HG03520 (cell line): ENCODE measurements around the gene FNDC10.
"Not testable (repeated sequence)": the region's sequence is repeated elsewhere in the genome, so short reads cannot be mapped to it uniquely, and the experiment has no call there.

Experiments
- ATAC-seq: cut with Tn5 transposase; IDR thresholded peaks from one replicate; pipeline ENCODE4 v1.9.1; 2021; ENCODE audit warnings: mild to moderate bottlenecking, moderate library complexity; ENCODE audit not compliant: unreplicated experiment

The FNDC10 gene

DNA sequence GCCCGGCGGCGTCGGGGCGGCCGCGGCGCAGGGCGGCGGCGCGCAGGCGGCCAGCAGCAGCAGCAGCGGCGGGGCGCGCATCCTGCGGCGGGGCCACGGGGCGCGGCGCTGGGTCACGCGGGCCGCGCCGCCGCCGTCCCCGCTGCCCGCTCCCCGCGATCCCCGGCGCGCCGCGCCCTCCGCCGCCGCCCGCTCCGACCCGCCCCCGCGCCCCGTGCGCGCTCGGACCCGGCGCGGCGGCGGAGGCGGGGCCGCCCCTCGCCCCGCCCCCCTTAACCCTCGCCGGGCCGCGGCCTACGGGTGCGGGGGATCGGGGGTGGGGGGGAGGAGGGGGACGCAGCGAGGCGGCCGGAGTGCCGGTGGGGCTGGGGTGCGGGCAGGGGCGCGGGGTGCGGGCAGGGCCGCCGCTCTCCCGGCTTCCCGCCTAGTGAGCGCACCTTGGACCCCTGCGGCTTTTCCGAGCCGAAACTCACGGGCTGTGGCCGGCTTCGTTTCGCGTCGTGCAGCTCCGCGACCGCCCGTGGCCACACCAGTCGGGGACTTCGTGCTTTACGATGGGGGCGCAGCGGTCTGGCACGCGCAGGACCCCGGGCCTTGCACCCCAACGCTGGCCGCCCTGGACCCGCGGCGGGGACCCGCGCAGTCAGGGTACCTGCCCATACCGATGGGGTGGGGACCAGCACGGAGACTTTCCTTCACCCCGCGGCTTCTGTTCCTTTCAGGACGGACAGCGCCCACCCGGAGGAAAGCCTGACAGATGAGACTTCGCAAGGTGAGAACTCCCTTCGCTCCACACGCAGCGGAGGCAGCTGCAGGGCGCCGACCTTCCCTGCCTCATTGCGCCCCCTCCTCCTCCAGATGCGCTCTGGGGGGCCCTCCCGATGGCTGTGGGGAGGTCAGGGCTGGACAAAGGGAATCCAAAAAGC, at the start of gene FNDC10:
Gene FNDC10, minus strand, starts transcription at position 201 of the 926 bp plus-strand sequence. Its CDS starts 120 bp downstream, at position 81.
- ATAC-seq = no peak

DNA sequence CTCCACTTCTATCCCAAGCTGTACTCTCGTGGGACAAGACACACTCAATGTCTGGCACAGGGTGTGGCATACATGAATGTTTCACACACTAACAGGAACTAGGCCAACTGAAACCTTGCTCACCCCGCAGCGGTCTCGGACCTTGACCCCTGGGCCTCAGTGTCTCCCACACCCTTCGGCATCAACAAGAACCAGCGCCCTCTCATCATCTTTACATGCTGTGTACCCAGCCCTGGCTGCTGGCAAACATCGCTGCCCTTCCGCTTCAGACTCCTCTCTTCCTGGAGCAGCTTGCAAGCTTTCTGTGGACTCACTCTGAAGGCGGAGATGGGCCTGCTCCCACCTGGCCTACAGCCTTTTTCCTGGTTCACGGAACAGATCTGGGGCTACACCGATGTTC, 48.3 kb upstream of the FNDC10 start:
- not testable (repeated sequence) for ATAC-seq

DNA sequence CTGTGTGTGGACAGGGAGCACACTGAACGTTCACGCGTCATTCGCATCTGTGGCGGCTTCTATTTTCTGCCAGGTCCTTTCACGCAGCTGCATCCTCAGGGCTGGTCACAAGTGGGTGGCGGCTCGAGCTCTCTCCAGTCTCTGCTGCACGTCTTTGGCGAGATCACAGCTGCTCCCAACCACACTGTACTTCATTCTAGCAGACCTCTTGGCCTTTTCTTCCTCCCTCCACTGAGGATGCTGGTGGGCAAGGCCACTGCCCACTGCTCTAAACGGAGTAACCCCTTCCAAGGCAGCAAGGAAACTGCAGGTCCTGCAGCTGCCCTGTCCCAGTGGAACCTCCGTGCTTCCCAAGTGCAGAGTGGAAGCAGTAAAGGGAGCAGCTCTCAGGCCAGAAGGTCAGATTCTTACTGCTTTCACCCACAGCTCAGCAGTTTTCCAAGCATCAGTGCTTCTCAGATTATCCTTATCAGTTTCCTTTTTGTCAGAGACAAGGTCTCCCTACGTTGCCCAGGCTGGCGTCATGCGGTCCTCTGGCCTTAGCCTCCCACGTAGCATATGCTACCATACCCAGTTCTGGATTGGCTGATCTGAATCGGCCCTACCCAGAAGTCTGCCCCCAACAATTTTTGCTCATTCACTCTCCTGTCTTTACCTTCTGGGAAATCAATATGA, 47.8 kb upstream of the FNDC10 start:
- ATAC-seq = not testable (repeated sequence)

DNA sequence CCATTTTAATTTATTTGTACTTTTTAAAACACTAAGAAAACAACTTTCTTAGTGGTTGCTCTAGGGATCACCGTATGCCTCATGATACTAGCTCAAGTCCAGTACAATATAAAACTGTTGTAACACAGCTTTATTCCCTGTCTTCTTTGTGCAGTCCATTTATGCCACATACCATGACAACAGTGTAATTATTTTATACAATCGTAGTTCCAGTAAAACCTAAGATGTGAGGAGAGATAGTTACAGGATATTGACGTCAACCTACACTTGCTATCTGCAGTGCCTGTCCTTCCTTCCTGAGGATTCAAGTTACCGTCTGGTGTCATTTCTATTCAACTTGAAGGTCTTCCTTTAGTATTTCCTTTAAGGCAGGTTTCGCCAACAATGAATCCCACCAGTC, 46.4 kb upstream of the FNDC10 start:
- not testable (repeated sequence) for ATAC-seq

DNA sequence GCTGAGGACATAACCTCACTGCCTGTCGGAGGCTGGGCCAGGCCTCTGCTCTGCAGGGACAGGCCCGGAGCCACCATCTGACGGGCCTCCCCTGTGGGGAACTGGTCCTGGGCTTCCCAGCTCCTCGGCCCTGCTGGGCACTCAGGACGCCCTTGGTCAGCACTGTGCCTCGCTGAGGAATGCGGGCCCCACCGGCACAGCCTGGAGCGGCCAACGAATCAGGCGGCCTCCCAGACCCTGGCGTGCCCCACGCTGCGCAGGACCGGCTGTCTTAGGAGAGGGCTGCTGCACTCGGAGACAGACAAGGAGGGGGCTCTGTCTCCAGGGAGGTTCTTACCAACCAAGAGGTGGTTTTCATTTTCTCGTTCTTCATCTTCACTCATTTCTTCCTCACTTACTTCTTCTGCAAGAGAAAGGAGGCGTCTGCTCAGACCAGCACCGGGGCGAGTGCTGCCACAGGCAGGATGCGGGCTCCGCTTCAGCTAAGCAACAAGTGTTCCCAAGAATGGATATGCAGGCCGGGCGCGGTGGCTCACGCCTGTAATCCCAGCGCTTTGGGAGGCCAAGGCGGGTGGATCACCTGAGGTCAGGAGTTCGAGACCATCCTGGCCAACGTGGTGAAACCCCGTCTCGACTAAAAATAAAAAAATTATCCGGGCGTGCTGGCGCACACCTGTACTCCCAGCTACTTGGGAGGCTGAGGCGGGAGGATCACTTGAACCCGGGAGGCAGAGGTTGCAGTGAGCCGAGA, 41.0 kb upstream of the FNDC10 start:
- not testable (repeated sequence) for ATAC-seq

DNA sequence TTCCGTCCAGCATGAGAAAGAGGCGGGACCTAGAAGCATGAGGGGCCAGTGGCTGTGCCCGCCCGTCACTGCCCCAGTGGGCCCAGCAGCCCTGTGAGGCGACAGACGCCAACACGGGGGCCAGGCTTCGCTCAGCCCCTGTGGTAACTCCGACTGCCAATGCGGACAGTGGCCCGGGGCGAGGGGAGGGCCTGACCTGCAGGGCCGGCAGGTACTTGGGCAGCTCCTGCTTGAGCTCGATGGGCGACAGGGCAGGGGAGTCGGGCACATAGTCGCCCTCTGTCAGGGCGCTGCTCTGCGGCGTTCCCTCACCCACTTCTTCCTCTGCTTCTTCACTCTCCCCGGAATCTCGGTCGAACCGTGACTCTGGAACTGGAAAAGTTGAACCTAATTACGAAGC, 40.1 kb upstream of the FNDC10 start:
- ATAC-seq = not testable (repeated sequence)

DNA sequence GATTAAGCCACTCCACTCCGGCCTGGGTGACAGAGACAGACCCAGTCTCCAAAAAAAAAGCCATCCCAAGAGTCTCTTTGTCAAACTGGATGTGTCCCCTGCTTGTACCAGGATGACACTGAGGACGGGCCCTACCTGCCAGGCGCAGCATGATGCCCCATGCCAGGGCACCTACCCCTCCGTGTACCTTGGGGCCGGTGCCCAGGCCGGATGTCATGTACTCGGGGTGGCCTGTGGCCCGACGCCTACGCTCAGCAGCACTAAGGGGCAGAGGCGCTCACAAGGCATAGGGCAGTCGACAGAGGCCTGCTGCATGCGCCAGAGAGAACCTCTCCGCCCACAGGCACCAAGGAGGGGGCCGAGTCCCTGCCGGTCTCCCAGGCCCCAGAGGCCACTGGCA, 39.4 kb upstream of the FNDC10 start:
- ATAC-seq = not testable (repeated sequence)

DNA sequence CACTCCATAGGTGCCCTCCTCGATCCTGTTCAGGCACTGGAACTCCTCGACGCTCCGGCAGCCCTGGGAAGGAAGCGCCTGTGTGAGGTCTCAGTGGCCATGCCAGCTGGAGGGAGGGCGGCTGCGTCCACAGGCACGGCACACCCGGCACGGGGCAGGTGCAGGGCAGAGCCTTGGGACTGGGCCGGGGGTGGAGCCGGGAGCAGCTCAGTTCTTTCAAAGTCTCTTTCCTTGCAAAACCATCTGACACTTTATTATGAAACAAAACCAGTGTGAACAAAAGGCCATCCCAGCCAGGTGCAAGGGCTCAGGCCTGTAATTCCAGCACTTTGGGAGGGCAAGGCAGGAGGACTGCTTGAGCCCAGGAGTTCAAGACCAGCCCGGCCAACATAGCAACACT, 38.6 kb upstream of the FNDC10 start:
- ATAC-seq = not testable (repeated sequence)

DNA sequence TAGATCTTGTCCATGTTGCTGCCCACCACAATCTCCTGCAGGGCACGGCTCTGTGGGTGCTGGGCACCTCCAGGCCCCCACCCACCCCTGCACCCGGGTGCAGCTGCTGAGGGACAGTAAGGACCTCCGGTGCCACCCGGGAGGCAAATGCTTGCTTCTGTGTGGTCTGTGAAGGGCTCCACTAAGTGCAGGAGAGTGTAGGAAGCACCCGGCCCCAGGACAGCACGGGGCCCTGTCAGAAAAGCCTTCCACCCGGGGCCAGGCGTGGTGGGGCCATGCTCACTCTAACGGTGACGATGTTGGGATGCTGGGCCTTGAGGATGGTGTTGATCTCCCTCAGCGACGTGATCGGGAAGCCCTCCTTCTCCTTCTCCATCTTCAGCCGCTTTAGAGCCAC, 37.5 kb upstream of the FNDC10 start:
- ATAC-seq = not testable (repeated sequence)

DNA sequence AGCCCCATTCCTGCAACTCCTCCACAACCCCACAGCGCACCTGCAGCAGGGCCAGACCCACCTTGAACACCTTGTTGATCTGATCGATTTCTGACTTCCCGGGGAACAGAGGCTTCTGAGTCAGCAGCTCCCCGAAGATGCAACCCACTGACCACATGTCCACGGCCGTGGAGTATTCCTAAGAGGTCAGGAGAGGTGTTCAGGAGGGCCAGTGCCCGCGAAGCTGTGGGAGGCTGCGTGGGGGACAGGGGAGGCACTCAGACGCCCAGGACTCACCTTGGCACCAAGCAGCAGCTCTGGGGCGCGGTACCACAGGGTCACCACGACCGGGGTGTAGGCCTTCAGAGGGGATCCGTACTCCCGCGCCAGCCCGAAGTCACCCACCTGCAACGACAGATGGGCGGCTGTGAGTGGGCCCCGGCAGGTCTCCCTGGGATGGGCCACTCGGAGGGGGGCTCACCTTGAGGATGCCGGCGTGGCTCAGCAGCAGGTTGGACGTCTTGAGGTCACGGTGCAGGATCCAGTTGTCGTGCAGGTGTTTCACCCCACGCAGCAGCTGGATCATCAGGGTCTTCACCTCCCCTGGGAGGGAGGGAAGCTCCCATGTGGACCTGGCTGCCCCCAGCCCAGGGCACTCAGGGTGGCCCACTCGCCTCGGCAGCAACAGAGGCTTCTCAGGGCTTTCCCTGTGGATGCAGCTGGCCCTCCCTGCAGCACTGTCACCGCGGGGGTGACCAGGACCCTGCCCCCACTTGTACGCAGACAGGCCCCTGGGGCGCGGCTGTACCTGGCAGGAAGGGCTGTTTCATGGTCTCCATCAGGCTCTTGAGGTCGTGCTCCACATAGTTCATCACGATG, 36.9 kb upstream of the FNDC10 start:
- ATAC-seq = not testable (repeated sequence)

DNA sequence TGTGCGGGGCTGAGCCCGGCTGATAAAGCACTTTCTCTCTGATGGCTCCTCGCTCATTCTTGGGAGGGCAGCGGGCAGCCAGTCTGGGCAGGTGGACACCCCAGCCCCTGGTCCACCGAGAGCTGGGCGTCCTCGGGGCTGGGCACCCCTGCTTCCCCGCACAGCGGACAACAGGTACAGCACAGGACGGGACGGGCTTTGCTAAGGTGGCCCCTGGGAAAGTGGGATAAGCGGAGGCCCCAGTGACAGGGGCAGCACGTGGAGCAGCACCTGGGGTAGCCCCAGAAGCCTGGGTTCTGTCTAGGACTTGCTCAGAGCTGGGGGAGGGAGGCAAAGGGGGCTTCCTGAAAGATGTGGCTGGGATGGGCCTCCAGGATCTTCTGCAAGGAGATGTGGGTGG, 34.7 kb upstream of the FNDC10 start:
- not testable (repeated sequence) for ATAC-seq

DNA sequence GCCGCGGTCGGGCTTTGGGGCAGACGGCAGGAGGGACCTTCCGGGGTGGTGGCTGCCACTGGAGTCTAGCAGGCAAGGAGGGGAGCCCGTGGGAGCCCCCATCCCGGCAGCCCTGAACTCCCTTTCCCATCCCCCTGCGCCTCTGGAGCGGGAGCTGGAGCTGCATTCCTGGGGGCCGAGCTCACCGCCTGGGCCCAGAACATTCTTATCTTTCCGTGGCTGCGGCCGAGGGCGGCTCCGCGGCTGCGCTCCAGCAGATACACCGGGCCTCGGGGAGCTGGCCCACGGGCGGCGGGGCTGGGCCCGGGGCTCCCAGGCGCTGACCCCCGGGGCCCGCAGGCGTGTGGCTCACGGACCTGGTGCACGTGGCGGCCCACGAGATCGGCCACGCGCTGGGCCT, 33.5 kb upstream of the FNDC10 start:
- ATAC-seq = not testable (repeated sequence)

DNA sequence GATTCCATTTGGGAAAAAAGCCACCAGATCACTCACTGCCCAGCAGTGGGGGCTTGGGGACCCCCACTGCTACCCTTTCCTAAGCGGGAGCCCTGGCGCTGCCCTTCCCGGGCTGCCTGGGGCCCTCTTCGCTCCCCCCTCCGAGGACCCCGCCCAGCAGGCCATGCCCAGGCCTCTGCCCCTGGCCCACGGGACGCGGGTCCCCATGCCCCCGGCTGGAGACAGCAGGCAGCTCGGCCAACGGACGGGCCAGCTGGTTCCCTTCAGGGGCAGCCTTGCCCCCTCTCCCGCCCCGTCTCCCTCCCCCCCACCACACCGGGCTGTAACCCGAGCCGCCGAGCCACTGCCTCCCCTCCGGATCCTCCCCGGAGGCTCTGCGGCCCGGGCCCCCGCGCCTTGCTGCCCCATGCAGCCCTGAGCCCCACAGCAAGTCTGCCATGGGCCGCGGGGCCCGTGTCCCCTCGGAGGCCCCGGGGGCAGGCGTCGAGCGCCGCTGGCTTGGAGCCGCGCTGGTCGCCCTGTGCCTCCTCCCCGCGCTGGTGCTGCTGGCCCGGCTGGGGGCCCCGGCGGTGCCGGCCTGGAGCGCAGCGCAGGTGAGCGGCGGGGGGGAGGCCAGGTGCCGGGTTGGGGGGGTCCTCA, 32.0 kb upstream of the FNDC10 start, which contains the start of gene MMP23B:
Gene MMP23B, plus strand, starts transcription at position 392 of the 639 bp plus-strand sequence. Its CDS starts 46 bp downstream, at position 438.
- no peak for ATAC-seq

DNA sequence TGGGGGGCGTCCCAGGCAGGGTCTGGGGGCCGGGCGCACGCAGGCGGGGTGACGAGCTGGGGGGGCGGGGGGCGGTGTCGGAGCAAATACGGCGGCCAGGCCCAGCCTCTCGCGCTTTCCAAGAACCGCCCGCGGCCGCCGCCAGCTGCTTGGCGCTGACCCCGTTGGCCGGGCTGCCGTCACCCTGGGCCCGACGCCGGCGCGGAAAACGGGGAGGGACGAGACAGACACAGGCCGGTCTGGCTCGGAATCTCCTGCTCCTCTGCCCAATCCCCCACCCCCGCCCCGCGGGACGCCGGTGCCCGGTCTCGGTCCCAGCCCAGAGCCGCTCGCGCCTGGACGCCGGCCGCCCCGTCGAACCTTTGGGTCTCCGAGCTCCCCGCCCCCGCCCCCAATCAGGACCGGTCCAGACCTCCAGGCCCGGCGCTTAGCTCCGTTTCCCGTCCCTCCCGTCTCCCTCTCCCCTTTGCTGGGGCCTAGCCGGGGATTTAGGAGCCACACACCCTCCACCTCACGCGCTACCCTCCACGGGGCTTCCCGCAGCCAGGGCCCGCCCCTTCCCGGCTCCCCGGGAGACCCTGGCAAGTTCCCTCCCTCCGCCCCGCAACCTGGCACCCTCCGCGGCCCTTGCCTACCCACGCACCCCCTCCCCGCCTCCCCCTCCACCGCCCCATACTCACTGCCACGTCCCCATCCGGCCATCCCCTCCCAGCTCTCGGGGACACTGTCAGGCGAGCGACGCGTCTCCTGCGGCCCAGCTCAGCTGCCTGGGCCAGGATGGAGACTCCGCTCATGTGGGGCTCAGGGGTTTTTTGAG, 31.2 kb upstream of the FNDC10 start:
- no peak for ATAC-seq

DNA sequence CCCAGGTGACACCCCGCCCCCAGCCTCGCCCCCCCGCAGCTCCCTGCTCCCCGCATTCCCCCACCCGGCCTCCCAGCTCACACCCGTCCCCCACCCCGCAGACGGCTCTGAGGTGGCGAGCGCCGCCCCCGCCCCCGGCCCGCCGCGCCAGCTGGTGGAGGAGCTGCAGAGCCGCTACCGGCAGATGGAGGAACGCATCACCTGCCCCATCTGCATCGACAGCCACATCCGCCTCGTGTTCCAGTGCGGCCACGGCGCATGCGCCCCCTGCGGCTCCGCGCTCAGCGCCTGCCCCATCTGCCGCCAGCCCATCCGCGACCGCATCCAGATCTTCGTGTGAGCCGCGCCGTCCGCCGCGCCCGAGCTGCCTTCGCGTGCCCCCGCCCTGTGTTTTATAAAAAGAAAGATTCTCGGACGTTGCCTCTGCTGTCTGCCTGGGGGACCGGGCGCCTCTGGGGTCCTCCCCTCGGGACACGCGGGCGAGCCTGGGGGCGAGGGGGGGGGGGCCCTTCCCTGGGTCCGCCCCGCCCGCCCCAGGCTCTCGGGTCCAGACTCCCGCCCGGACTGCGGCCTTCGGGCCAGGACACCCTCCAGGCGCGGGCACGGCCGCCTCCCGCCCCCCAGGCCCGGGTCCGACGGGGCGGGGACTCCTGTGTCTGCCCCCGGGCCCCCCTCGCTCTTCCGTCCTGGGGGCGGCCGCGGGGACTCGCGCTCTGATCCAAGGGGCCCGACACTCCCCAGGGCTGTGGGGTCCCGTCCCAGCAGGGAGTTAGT, 30.4 kb upstream of the FNDC10 start:
- ATAC-seq = peak; percentile 67

DNA sequence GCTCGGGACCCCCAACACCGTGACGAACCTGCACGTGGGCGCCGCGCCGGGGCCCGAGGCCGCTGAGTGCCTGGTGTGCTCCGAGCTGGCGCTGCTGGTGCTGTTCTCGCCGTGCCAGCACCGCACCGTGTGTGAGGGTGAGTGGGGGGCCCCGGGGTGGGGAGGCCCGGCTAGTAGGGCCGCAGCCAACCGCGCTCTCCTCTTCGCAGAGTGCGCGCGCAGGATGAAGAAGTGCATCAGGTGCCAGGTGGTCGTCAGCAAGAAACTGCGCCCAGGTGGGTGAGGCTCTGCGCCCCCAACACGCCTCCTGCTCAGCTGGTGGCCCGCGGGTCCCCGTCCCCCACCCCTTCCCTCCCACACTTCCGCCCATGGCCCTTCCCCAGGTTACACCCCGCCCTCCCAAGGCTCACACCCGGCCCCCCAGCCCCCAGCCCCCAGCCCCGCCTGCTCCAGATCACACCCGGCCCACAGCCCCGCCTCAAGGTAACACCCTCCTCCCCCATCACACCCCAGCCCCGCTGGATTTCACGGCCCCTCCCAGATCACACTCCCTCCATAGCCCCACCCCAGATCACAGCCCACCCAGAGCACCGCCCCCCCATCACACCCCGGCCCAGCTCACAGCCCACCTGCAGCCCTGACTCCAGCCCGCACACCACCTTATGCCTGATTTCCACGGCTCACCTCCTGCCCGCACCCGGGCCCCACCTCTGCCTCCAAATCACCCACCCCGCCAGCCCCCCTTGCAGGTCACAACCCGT, 29.7 kb upstream of the FNDC10 start:
- no peak for ATAC-seq

DNA sequence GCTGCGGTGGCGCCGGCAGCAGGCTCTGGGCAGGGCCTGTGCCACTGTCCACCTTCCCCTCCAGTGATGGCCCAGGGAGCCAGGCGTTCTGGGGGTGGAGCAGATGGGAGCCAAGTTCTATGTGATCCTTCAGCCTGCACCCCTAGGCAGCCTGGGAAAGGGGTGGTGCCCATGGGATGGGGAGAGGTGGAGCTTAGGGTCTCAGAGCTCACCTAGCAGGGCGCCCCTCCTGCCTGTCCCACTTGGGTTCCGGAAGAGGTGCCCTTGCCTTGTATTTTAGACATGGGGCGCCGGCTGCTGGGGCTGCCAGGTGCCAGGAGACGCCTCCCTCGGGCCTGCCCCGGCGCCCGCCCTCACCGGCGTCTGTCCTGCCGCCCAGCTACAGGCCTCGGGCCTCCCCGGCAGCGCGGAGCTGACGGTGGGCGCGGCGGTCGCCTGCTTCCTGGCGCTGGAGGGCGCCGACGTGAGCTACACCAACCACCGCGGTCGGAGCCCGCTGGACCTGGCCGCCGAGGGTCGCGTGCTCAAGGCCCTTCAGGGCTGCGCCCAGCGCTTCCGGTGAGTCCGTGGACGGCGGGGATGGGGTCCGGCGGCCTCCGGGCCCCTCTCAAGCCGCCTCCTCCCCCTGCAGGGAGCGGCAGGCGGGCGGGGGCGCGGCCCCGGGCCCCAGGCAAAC, 29.0 kb upstream of the FNDC10 start:
- no peak for ATAC-seq
